Measurements from ENCODE around the gene STARD6. TPM values are rescaled to one million over a fixed set of nuclear protein-coding genes. Genes with fewer than 3 reads are reported as not detected.

The STARD6 gene
- 0.15 TPM in 1 of 2 replicates, not detected in the other for total RNA-seq (ENCODE audit: low replicate concordance)

GRCh38 chr18:54357660-54358494 lies at the start of gene STARD6, which contains the start of gene C18orf54:
STARD6 (minus strand) TSS chr18:54357858; CDS start chr18:54354573, 3,285 bp downstream.
C18orf54 (plus strand) TSS chr18:54357906; CDS start chr18:54360573, 2,667 bp downstream.

Other genes with a start within 250 kb of the STARD6 start
- 95.5 and 292 TPM in 2 replicates for gene MBD2, start 133.2 kb downstream of the STARD6 start, total RNA-seq (ENCODE audit: low replicate concordance)
- gene POLI, start 88.3 kb downstream of the STARD6 start, total RNA-seq (ENCODE audit: low replicate concordance): 15.6 and 17.7 TPM in 2 replicates
- 0.70 and 1.8 TPM in 2 replicates for gene C18orf54, start within 50 bp of the STARD6 start, total RNA-seq (ENCODE audit: low replicate concordance)
- gene DYNAP, start 233.4 kb upstream of the STARD6 start, total RNA-seq (ENCODE audit: low replicate concordance): not detected in 2 replicates